CD4-positive, alpha-beta T cell treated with Interleukin-1 beta for 1 hour (primary cell): ENCODE data around the gene HOXD8.

Experiments
- DNase-seq, 2 donors: peaks; one replicate each; pipeline ENCODE4 v3.0.0-alpha.2; 2020 to 2022

The HOXD8 gene

DNA sequence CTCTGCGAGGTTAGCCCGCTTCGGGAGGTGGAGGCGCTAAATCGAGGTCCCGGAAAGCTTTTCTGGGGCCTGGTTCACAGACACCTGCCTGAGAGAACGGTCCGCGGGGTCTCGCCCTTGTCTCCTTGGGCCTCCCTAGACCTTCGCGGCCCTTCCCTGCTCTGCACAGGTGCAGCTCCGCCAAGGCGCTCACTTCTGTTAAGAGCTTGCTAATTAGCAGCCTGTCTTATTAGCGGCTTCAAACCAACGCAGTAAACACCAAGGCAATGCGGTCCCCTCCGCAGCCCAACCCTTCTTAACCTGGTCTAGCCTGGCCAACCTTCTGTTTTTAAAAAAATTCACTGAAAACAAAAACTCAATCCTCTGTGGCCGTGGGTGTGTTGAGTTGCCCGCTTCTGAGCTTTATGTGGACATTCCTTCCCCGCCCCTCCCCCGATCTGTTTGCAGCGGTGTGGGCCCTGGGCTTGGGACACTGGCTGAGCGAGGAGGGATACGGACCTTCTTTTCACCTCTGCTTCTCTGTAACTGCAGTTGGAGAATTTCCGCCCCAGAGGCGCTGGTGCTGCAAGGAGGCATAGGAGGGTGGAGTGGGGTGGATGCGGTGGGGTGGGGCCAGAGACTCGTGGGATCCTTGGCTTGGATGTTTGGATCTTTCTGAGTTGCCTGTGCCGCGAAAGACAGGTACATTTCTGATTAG, 18.4 kb downstream of the HOXD8 start:
- DNase-seq: no peak

DNA sequence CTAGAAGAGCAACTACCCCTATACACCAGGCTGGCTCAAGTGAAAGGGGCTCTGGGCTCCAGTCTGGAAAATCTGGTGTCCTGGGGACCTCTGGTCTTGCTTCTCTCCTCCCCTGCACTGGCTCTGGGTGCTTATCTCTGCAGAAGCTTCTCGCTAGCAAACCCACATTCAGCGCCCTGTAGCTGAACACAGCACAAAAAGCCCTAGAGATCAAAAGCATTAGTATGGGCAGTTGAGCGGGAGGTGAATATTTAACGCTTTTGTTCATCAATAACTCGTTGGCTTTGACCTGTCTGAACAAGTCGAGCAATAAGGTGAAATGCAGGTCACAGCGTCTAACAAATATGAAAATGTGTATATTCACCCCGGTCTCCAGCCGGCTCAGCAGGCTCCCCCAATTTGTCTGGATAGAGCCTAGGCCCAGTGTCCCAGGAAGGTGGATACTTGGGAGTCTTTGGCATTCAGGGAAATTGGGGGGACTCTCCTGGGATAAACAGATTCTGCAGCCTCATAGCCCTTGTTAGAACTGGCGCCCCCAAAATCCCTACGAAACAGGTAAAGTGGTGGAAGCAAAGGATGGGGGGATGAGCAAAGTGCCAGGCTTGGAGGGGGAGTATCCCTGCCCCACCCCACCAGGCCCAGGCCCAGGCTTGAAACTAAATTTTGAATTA, 19.4 kb downstream of the HOXD8 start:
- no peak for DNase-seq

GRCh38 chr2:176149481-176149938, 20.0 kb downstream of the HOXD8 start:
- no peak for DNase-seq

DNA sequence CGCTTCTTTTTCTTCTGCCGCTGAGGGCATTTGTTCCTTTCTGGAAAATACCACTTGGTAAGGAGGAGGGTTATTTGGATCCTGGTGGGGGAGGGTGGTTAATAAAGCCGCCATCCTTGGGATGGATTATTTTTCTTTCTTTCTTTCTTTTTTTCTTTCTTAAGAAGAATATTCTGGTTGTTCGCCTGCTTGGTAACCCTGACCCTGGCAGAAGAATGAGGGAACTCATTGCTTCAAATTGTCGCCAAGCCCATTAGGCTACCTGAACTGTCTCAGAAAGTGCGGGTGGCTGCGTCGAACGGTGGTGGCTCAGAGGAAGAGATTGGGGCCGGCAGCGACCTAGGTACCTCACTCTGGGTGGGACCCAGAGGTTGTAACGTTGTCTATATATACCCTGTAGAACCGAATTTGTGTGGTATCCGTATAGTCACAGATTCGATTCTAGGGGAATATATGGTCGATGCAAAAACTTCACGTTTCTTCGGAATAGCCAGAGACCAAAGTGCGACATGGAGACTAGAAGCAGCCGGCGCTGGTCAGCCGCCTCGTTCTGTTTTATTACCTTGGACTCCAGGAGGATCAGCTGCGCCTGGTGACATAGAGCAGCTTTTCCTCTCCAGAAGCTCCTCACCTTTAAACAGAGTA, 20.6 kb downstream of the HOXD8 start:
- DNase-seq: no peak

DNA sequence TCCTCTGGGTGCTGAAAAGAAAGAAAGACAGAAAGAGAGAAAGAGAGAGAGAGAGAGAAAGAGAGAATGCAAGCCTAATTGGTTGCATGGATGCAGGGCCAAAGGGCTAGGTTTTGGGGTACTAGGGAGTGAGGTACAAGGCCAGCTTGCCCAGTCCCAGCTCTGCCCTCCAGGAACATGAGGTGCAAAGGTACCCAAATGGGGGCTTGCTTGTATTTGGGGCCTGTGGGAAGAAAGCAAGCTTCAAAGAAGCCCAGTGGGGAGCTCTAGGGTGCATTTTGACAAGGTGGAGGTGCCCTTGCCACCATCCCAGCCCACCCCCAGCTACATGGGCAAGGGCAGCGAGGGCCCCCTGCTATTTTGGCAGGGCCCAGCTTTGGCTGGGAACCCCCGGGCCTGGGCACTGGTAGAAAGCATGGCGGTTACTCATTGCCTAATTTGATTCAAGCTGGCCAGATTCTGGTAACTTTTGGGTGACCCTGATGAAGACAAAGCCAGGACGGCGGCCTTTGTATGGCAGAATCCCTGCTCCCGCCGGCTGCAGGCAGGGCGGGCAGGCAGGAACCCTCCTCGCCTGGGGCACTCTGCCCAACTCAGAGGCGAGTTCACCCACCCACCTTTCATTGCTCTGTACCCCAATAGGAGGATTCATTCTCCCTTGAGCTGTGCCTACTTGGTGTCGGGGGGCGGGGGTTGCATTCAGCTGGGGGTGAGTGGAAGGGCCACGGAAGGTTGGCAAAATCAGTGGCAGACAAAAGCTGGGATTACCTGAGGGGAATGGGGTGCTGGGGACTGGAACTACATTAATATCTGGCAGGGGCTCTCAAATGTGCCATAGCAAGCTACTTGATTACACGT, 21.3 kb downstream of the HOXD8 start:
- no peak for DNase-seq

- DNase-seq: no peak
Measured at GRCh38 chr2:176151442-176152287, 22.2 kb downstream of the HOXD8 start, which contains the start of gene HOXD4. TSS of gene HOXD4 (plus strand) at chr2:176151550. CDS start at chr2:176151634, 84 bp downstream.

- DNase-seq: no peak
Measured at GRCh38 chr2:176152350-176153181, 23.1 kb downstream of the HOXD8 start.

DNA sequence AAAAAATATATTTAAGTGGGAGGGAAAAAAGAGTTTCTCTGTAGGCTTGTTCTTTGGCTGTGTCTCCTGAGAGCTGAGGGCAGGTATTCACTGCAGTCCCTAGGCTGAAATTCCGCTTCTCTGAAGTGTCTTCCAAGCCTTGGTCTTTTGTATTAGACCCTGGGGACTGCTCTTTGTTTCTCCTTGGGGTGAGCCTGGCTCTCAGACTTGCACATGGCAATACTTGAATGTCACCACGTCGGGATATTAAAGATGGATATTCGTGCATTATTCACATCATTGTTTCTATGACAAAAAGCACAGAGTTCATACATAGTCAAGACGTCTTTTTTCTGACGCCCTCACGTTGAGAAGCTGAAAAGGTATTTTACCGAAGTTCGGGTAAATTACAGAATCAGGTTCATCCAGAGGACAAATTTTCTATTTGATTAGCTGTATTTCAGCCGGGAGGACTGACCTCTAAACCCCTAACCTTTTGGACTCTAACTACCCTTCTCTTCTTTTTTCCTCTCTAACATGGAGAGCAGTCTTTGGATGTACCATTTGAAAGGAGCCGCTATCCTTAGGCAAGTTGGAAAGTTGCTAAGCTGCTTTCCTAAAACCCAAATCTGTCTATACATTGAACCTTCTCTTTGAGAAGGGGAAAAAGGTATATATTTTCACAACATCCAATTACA, 25.2 kb downstream of the HOXD8 start:
- DNase-seq: no peak

DNA sequence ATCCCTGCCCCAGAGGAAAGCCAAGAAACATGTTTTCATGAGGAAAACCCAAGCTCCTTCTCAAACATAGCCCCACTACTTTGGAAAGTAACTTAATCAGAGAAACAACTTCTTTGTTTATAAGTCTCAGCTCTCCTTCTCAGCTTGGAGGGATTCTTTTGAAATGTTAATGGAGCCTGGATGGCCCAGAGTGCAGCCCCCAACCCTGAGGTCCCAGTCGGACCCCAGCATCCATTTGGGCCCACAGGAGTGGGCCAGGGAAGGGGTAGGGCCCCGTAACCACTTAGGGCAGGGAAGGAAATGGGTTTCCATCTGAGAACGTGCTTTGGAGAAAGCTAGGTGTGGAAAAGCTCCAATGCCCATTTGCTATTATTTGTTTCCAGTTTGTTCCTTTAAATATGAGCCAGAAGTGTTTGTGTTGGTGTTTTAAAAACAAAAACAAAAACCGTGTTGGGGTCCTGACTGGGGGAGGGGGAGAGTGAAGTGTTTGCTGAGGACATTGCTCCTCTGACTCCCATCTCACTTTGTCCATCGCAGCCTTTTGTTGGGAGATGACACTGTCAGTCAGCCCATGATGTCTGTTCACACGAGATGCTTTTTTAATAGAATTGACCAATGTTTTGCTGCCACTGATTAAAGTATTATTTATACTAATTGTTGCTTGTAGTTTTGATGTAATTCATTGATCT, 26.0 kb downstream of the HOXD8 start:
- DNase-seq: no peak

DNA sequence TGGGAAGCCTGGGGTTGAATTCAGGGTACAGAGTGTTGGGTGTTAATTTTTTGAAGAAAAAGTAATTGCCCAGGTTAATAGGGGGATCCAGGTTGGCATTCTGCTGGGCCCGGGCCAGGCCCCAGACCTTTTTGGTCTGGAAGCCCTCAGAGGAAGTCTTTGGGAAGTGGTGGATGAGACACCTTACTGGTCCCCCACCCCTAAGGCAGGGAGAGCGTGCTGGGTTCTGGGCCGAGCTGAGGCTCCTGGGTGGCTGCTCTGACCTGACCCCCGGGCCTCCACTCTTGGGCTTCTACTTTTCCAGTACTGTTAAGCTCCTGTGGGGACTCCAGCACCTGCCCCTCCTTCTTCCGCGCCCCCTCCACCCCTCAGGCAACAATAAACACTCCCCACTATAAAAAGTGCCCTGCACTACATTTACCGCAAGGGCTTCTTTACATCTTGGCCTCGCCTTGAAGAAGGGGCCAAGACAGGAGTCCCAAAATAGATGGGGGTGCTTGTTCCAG, 26.8 kb downstream of the HOXD8 start:
- DNase-seq: no peak

DNA sequence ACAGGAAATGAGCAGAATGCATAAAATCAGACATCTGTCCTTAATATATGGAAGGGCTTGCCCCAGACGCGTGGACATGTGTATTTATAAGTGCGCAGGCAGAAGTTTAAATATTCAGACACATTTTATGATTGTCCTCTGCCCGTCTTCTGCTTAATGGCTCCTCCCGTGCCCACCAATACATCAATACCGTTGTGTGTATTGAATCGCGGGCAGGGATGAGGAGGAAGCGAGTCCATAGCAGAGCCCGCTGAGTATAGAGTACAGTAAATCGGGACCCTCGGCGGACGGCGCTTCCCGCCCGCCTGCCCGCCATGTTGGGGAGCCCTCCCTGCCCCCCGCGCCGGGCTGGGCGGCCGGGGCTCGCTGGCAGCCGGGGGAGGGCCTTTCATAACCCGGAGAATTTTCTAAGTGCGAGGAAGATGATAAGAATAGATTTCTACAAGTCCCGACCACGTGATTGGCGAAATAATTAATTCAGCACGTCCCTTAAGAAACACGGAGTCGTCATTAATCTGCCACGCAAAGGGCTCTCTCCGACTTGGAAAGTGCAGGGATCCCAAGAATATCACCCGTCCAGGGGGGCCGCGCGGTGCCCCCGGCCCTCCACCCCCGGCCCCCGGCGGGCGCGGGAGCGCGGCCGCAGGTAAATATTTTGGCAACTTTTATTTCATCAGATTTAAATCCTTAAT, 27.4 kb downstream of the HOXD8 start, which contains the start of gene HOXD3:
HOXD3 (plus strand) TSS at position 501 of the 692 bp plus-strand sequence. CDS start 11,808 bp downstream, outside the sequence.
- DNase-seq: no peak

- no peak for DNase-seq
Measured at GRCh38 chr2:176157499-176158185, 28.1 kb downstream of the HOXD8 start.

DNA sequence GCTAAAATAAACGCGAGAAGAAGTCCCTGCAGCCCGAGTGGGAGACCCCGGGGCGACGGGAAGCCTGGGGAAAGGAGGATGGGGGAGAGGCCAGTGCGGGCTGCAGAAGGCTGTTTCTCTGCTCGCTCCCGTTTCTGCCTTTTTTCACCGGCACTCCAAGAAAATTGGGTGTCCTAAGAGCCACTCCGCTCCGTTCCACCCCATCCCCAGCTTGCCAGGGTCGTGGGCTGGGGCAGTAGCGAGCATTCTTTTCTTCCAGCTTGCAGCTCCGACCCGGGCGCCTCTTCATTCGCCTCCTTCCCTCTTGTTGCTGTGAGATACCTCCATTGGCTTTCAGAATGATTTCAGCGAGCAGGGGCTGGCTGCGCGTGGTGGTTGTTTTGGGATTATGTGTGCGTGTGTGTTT, 28.7 kb downstream of the HOXD8 start:
- DNase-seq: no peak

DNA sequence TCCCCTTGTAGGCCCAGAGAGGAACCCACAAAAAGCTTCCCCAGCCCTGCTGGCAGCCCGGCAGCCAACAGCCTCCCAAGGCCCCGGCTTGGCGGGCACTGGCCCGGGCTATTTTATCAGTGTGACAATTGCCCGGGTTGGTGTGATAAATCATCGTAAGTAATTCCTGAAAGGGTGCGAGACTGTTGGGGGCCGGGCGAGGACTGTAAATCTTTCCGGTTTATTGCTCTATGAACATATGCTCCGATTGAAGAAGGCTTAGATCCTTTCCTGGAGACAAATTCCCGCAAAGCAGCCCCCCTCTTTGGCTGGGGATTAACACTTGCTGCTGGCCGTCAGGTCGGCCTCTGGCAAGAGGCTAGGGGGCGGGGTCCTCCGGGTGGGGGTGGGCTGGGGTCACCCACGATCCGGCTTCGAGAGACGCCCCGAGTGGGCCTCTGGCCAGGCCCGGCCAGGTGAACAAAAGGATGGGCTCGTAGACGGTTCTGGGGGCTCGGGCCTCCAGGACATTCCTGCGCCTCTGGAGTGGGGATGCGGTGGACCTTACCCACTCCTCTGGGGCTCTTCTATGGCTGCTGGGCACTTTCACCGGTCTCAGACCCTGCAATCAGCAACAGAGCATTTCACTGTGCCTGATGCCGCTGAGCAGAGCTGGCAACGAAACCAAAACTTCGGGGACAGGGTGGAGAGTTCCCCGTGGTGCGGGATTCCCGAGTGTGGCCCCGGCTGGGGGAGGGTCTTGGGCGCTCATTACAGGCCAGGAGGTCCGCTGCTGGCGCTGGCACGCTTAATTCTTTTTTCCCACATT, 29.6 kb downstream of the HOXD8 start:
- no peak for DNase-seq

- no peak for DNase-seq
Measured at GRCh38 chr2:176159663-176160250, 30.3 kb downstream of the HOXD8 start.

GRCh38 chr2:176160251-176160985, 30.9 kb downstream of the HOXD8 start:
- no peak for DNase-seq
